Head of caudate nucleus (tissue), 42 donors: ENCODE measurements around the gene GFAP.

Source experiments
- DNase-seq, 42 donors: peaks; one replicate each; pipeline versions ENCODE4 v3.0.0 to v3.0.0-alpha.2; 2020 to 2021; ENCODE audit warnings: mixed read lengths in 7 of 42
- intact Hi-C: fragments of 100-400 bp; cut with DNase I; formaldehyde crosslinking; loops from one replicate; pipeline ENCODE4 v1.15.0; 2022

The GFAP gene

GRCh38 chr17:44933824-44934744 is 18.8 kb upstream of the GFAP start:
- peak in 2 of 42 donors; percentile 21 to 23 for DNase-seq
- intact Hi-C loops = no loop called here

GRCh38 chr17:44932787-44933097 is 17.4 kb upstream of the GFAP start:
- intact Hi-C loops = no loop called here
- DNase-seq = peak in 1 of 42 donors; percentile 17

GRCh38 chr17:44932096-44932786 is 16.9 kb upstream of the GFAP start:
- intact Hi-C loops = no loop called here
- peak in 2 of 42 donors; percentile 10 to 17 for DNase-seq

GRCh38 chr17:44931376-44931775 is 16.1 kb upstream of the GFAP start:
- intact Hi-C loops = no loop called here
- DNase-seq = no peak

DNA sequence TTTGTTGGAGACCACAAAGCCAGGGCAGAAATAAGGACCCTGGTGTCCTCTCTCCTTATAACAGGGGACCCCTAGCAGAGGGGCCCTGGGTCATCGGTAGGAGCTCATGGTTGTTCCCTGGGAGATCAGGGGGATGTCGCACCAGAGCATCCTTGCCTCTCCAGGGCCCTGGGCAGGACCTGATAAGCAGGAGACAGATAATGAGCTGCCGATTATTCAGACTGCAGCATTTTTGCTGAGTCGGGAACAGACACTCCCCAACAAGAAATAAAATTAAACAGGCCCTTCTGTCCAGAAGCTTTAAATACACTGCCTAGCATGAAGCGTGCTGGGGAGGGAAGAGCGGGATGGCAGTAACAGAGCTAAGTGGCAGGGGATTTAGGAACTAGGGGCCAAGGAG is 15.4 kb upstream of the GFAP start:
- intact Hi-C loops = no loop called here
- peak in 1 of 42 donors; percentile 7 for DNase-seq

DNA sequence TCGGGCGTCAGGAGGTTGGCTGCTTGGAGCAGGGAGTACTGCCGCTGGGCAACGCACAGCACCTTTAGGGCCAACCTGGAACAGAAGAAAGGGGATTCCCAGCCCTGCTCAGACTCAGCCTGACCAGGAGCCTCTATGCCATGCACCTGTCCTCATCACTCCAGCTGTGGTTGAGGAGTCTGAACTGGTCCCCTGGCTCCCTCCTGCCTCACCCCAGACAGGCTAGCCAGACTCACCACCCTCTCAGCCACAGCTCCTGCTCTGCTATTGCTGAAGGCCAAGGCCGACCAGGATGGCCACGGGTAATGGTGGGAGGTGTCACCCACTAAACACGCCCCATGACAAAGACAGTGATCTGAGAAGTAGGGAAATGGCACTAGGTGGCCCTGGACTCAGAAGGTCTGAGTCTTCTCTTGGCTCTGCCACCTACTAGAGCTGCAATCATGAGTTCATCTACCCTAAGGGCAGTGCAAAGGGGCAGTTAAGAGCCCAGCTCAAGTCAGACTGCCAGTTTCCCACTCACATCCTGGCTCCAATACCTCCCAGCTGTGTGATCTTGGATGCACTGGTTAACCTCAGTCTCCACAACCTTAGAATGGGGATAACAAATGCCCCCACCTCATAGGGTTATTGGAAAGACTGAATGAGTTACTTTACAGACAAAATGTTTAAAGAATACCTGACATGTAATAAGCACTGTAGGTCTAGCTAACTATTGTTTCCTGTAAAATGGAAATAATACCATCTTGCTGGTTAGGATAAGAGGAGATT is 13.8 kb upstream of the GFAP start:
- peak in 1 of 42 donors; percentile 5 for DNase-seq
- intact Hi-C loops = no loop called here

DNA sequence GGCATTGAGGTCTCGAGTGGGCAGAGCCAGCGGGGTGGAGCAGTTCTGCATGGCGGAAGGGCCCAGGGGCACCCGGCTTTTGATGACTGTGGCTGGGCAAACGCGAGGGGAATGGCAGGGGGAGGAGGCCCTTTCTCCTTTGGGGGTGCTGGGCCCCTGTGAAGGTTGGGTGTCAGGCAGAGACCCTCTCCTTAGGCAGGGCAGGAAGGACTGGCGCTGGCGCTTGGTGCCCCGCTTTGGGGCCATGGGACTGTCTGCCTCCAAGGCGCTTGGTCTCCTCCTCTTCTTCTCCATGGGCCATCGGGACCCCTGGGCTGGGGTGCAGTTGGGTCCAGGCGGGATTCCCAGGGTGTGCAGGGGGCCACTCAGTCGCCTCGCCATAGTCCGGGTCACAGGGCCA is 12.8 kb upstream of the GFAP start:
- peak in 1 of 42 donors; percentile 6 for DNase-seq
- intact Hi-C loops = no loop called here

DNA sequence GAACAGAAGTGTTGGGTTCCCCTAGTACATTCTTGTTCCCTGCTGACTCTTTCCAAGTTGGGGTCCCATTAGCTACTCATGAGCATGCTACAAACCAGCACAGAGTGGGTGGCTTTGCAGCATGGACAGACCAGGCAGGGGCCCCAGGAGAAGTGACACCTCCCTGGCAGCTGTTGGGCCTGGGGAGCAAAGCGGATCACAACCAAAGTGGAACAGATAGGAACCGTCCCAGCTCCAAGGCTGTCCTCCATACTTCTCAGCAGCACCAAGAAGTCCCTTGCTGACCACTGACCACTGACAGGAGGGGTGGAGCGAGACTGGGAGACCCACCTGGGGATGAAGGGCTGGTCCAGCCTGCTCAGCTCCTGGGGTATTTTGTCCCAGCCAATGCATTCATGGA is 12.4 kb upstream of the GFAP start:
- intact Hi-C loops = no loop called here
- DNase-seq = peak in 2 of 42 donors; percentile 0 to 10

- intact Hi-C loops = no loop called here
- peak in 2 of 42 donors; percentile 0 to 1 for DNase-seq
These were observed 11.7 kb upstream of the GFAP start for GRCh38 chr17:44926821-44927525.

- DNase-seq = peak in 2 of 42 donors; percentile 8 to 14
- intact Hi-C loops = no loop called here
These were observed 10.7 kb upstream of the GFAP start for GRCh38 chr17:44925731-44926697.

DNA sequence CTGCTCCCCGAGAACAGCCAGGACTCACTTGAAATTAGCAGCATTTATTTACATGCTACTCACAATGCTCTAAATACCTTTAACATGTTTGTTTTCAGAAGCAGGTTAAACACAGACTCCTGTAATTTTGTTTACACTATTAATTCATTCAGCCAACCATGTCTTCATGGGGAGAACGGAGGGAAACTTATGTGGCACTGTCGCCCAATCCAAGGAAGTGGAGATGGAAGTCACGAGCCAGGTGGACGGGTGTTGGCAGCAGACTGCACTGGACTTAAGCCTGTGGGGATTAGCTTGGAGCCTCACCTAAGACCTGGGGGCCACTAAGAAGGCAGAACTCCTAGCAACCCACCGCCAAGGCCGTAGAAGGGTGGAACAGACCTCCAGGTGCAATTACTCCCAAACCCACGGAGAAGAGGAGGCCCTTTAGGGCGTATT is 8.8 kb upstream of the GFAP start:
- intact Hi-C loops = no loop called here
- peak in 2 of 42 donors; percentile 7 to 13 for DNase-seq

GRCh38 chr17:44922746-44923470 is 7.6 kb upstream of the GFAP start:
- intact Hi-C loops = no loop called here
- peak in 7 of 42 donors; percentile 1 to 27 (median 8) for DNase-seq

DNA sequence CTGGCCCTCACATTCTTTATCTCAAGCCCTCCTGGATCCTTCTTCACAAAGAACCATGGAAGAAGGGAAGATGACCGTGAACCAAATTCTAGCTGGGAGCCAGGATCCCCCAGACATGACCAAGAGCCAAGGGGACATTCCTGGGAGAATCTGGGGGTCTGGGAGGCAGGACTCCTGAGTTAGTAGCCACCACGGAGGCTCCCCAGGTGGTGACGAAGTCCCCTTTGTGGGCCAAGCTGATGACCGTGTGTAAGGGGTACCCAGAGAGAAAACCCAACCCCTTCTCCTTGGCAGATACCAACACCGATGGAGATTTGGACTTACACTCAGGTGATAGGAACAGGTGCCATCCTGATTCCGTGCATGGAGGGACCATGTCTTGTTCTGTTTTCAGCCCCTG is 6.8 kb upstream of the GFAP start:
- intact Hi-C loops = no loop called here
- peak in 3 of 42 donors; percentile 2 to 7 (median 4) for DNase-seq

GRCh38 chr17:44921122-44921882 is 6.0 kb upstream of the GFAP start:
- DNase-seq = peak in 8 of 42 donors; percentile 3 to 41 (median 16)
- intact Hi-C loops = no loop called here

DNA sequence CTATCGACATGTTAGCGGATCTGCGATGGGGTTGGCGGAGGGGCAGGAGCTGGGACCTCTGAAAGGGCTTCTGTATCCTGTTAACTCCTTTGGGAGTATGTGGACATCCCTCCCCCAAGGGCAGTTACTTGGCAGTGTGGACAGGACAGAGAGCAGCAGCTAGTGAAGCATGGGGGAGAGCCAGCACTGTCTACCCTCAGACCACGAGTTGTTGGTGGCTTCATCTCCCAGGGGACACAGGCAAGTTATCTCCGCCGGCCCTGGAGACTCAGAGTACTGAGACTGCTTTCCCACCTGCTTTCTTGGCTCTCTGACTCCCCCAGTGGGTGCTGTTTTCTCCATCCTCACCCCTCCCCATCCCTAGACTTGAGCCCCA is 5.3 kb upstream of the GFAP start:
- intact Hi-C loops = no loop called here
- DNase-seq = peak in 7 of 42 donors; percentile 3 to 27 (median 15)

DNA sequence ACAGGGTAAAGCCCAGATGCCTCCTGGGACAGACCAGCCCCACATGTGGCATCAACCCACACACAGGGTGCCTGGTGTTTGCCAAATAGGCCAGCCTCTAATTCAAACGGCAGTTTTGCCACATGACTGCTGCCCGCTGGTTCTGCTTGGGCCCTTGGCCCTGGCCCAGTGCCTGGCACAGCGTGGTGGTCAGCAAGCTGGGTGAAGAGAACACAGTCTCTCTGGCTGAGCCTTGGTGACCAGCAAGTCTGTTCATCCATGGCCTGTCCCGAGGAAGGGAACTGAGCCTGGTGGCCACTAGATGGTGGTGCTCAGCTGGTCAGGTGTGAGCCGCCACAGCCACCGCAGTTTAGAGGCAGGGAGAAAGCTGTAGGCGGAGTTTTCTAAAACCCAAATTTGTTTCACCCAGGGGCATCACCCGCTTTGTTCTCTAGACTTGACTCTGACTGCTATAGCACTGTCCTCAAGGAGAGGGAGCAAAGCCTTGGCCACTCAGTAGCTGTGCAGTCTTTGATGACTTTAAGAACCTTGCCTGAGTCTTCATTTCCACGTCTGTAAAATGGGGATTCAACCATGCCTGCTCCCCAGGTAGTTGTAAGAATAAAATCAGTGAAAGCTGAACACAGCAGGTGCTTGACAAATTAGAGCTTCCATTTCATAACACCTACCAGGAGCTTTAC is 4.7 kb upstream of the GFAP start:
- DNase-seq = peak; percentile 61 to 90 (median 78)
- intact Hi-C loops = loop anchor here (5.0 kb wide), 1 partner anchor 97 kb away; no protein-coding TSS in a partner anchor
